Mammary epithelial cell (primary cell): ENCODE measurements around the gene CEBPE.

Source experiments
- CTCF ChIP-seq, 2 donors: IDR thresholded peaks in 1 of 2; conservative IDR thresholded peaks in 1 of 2; 2 replicates each; pipeline ENCODE4 v1.5.1; 2011 to 2012; ENCODE audit warnings: inconsistent platforms in 2 of 2, low read length in 2 of 2, mild to moderate bottlenecking in 2 of 2, control low read depth in 1 of 2, low read depth in 1 of 2; ENCODE audit not compliant: insufficient read depth in 1 of 2; ENCODE audit errors: extremely low read depth in 1 of 2
- EZH2 ChIP-seq: IDR thresholded peaks from 2 replicates; pipeline ENCODE4 v1.6.1; 2012; ENCODE audit warnings: low read length, inconsistent platforms, borderline replicate concordance

- no peak for TF ChIP-seq CTCF (conservative IDR thresholded peaks at IDR 0.05 in 1 of 2, IDR thresholded peaks at IDR 0.05 in 1 of 2; ENCODE audit: extremely low read depth in 1 of 2, insufficient read depth in 1 of 2, low read depth in 1 of 2, low read length in 2 of 2)
- no peak for TF ChIP-seq EZH2
These were observed at the start of gene CEBPE for GRCh38 chr14:23118506-23119362.
